Measurements from ENCODE around the gene KLHL28. TPM values are rescaled to one million over a fixed set of nuclear protein-coding genes. Genes with fewer than 3 reads are reported as not detected.

KLHL28 gene
- total and polyA plus RNA-seq, 10 of the 15 experiments (the other 5 are each of a cell fraction or from before 2014, with no cell fraction given) = 2.7 to 9.8 (median 6.2) TPM

- Histone ChIP-seq H3K36me3 (ENCODE audit: control insufficient read depth in 2 of 2, insufficient read depth in 2 of 2, low read length in 1 of 2) (peaks cover 0 to 2% of the 10 kb centered on the region in 2 experiments; a peak in 1 of 4 replicates), H3K4me1 (ENCODE audit: control insufficient read depth, insufficient read depth, low read length) (no peaks in the 10 kb centered on the region), H3K79me2 (ENCODE audit: control insufficient read depth, insufficient read depth, low read length) (peaks cover 76% of the 10 kb centered on the region), H3K9ac (ENCODE audit: control insufficient read depth, insufficient read depth, low read length) (no peak overlapping the region), H2AFZ (ENCODE audit: control insufficient read depth, low read depth, low read length) (no peak overlapping the region), H3K27ac (ENCODE audit: control insufficient read depth, insufficient read depth) (no peak overlapping the region), H4K20me1 (ENCODE audit: control insufficient read depth, insufficient read depth) (no peaks in the 10 kb centered on the region), H3K4me3 (no peak overlapping the region), H3K27me3 (replicated peaks in 1 of 2; ENCODE audit: control insufficient read depth in 2 of 2, insufficient read depth in 2 of 2, low read length in 1 of 2) (no peaks in the 10 kb centered on the region), H3K9me3 (replicated peaks; ENCODE audit: control insufficient read depth, insufficient read depth, low read length) (no peaks in the 10 kb centered on the region; the same call in 2 of the 3 replicates), H3K4me2 (ENCODE audit: control insufficient read depth, insufficient read depth) (no peak overlapping the region)
- ATAC-seq (no peak), DNase-seq (ENCODE audit: low read depth, low spot score) (no peak), FAIRE-seq (no peak)
- TF ChIP-seq, protein P1, sequence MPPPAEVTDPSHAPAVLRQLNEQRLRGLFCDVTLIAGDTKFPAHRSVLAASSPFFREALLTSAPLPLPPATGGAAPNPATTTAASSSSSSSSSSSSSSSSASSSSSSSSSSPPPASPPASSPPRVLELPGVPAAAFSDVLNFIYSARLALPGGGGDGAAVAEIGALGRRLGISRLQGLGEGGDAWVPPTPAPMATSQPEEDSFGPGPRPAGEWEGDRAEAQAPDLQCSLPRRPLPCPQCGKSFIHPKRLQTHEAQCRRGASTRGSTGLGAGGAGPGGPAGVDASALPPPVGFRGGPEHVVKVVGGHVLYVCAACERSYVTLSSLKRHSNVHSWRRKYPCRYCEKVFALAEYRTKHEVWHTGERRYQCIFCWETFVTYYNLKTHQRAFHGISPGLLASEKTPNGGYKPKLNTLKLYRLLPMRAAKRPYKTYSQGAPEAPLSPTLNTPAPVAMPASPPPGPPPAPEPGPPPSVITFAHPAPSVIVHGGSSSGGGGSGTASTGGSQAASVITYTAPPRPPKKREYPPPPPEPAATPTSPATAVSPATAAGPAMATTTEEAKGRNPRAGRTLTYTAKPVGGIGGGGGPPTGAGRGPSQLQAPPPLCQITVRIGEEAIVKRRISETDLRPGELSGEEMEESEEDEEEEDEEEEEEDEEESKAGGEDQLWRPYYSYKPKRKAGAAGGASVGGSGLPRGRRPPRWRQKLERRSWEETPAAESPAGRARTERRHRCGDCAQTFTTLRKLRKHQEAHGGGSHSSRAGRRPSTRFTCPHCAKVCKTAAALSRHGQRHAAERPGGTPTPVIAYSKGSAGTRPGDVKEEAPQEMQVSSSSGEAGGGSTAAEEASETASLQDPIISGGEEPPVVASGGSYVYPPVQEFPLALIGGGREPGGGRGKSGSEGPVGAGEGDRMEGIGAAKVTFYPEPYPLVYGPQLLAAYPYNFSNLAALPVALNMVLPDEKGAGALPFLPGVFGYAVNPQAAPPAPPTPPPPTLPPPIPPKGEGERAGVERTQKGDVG (CRISPR knock-in tag; IDR thresholded peaks at IDR 0.05) = no peak
- TF ChIP-seq SKIL (IDR thresholded peaks at IDR 0.05; ENCODE audit: low read depth, poor library complexity, severe bottlenecking) (no peak), SREBF2 (IDR thresholded peaks at IDR 0.05; ENCODE audit: low read length) (no peak), MEF2B (IDR thresholded peaks at IDR 0.05; ENCODE audit: partially characterized antibody, poor library complexity, severe bottlenecking) (no peak), GABPA (IDR thresholded peaks at IDR 0.05; ENCODE audit: low read depth) (no peak), JUNB (IDR thresholded peaks at IDR 0.05) (no peak), ZNF24 (IDR thresholded peaks at IDR 0.05) (no peak), PBX3 (IDR thresholded peaks at IDR 0.05; ENCODE audit: insufficient replicate concordance, low read depth, low read length) (no peak), NR2C2 (IDR thresholded peaks at IDR 0.05; ENCODE audit: borderline replicate concordance, control insufficient read depth, insufficient read length, low read depth) (no peak)
- TF ChIP-seq, protein P2, sequence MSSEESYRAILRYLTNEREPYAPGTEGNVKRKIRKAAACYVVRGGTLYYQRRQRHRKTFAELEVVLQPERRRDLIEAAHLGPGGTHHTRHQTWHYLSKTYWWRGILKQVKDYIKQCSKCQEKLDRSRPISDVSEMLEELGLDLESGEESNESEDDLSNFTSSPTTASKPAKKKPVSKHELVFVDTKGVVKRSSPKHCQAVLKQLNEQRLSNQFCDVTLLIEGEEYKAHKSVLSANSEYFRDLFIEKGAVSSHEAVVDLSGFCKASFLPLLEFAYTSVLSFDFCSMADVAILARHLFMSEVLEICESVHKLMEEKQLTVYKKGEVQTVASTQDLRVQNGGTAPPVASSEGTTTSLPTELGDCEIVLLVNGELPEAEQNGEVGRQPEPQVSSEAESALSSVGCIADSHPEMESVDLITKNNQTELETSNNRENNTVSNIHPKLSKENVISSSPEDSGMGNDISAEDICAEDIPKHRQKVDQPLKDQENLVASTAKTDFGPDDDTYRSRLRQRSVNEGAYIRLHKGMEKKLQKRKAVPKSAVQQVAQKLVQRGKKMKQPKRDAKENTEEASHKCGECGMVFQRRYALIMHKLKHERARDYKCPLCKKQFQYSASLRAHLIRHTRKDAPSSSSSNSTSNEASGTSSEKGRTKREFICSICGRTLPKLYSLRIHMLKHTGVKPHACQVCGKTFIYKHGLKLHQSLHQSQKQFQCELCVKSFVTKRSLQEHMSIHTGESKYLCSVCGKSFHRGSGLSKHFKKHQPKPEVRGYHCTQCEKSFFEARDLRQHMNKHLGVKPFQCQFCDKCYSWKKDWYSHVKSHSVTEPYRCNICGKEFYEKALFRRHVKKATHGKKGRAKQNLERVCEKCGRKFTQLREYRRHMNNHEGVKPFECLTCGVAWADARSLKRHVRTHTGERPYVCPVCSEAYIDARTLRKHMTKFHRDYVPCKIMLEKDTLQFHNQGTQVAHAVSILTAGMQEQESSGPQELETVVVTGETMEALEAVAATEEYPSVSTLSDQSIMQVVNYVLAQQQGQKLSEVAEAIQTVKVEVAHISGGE (CRISPR knock-in tag; IDR thresholded peaks at IDR 0.05) = no peak
- RAD21 ChIA-PET (ENCODE audit: unreplicated experiment) = interaction anchor here (0.5 to 0.6 kb wide), 2 partner anchors 8 to 20 kb away, joined by 3 to 5 read pairs; no protein-coding TSS in a partner anchor
- intact Hi-C loops (cut with micrococcal nuclease; ENCODE audit: unreplicated experiment) (no loop called here), in situ Hi-C loops (cut with MboI) (no loop called here)
- 100% methylated on average over 3 of the region's 3 CpGs for WGBS (ENCODE audit: insufficient coverage, insufficient replicate concordance, low lambda C conversion rate, missing lambda C conversion rate)
- POLR2A ChIA-PET = interaction anchor here (0.6 kb wide), 1 partner anchor 237 kb away, joined by 4 read pairs; no protein-coding TSS in a partner anchor
- BruUV-seq (replicated peaks) = no TSS peak
- SMC1A ChIA-PET (ENCODE audit: uncharacterized antibody, unreplicated experiment) = interaction anchor here (0.9 to 1.7 kb wide), 5 partner anchors 13 to 245 kb away, joined by 3 to 5 read pairs (median 4); no protein-coding TSS in a partner anchor
- CTCF ChIA-PET = interaction anchor here (1.2 to 1.9 kb wide), 2 partner anchors 13 to 43 kb away, joined by 4 read pairs; no protein-coding TSS in a partner anchor
Observed at GRCh38 chr14:44956866-44957265, 4.9 kb downstream of the KLHL28 start.

Data from GM12878 (cell line).